ENCODE data around the gene PIEZO2.

DNA sequence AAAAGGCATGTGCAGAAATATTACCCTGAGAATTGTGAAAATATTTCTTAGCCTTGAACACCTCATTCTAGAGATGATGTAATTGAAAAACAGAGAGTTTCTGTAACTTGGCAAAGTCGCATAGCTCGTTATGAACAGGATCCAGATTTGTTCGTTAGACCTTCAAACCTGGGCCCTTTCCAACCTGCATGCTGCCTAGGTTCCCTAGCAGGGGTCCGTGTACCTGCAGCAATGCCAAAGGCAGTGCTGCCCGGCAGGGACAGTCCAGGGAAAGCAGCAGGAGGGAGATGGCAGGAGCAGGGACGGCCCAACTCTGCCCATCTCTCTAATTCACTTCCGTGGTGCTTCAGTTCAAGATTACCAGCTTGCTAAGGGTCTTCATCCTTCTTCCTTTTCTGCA is 12.0 kb downstream of the PIEZO2 start:
- TF ChIP-seq, protein P1, sequence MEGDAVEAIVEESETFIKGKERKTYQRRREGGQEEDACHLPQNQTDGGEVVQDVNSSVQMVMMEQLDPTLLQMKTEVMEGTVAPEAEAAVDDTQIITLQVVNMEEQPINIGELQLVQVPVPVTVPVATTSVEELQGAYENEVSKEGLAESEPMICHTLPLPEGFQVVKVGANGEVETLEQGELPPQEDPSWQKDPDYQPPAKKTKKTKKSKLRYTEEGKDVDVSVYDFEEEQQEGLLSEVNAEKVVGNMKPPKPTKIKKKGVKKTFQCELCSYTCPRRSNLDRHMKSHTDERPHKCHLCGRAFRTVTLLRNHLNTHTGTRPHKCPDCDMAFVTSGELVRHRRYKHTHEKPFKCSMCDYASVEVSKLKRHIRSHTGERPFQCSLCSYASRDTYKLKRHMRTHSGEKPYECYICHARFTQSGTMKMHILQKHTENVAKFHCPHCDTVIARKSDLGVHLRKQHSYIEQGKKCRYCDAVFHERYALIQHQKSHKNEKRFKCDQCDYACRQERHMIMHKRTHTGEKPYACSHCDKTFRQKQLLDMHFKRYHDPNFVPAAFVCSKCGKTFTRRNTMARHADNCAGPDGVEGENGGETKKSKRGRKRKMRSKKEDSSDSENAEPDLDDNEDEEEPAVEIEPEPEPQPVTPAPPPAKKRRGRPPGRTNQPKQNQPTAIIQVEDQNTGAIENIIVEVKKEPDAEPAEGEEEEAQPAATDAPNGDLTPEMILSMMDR (conservative IDR thresholded peaks at IDR 0.05; ENCODE audit: low read depth, low read length), result no peak
- TF ChIP-seq EZH2 (IDR thresholded peaks at IDR 0.05; ENCODE audit: borderline replicate concordance, low read depth, low read length, poor library complexity, severe bottlenecking), result no peak
